DOHH2 (cell line): ENCODE measurements around the gene ADAMTSL1.

Experiments
- H3F3A ChIP-seq: fragments of 200-600 bp; sonication (generic), shearing (Covaris generic); 2 replicates; pipeline ENCODE4 v1.6.0; 2016; ENCODE audit warnings: antibody characterized with exemption, mild to moderate bottlenecking; ENCODE audit not compliant: control insufficient read depth, insufficient read depth
- H3K27ac ChIP-seq: fragments of 200-600 bp; sonication (generic); 2 replicates; pipeline ENCODE4 v1.5.1; 2014; ENCODE audit warnings: low read depth, mild to moderate bottlenecking, low read length, moderate library complexity
- H3K27me3 ChIP-seq: fragments of 200-600 bp; sonication (generic); 2 replicates; pipeline ENCODE4 v1.6.1; 2014; ENCODE audit warnings: mild to moderate bottlenecking, low read length, mixed read lengths; ENCODE audit not compliant: control insufficient read depth
- H3K36me3 ChIP-seq: fragments of 200-600 bp; sonication (generic); 2 replicates; pipeline ENCODE4 v1.6.1; 2014; ENCODE audit warnings: mild to moderate bottlenecking, low read length, moderate library complexity, mixed read lengths; ENCODE audit not compliant: control insufficient read depth
- H3K4me1 ChIP-seq: fragments of 200-600 bp; sonication (generic); 2 replicates; pipeline ENCODE4 v1.6.1; 2014; ENCODE audit warnings: mild to moderate bottlenecking, low read length, mixed read lengths; ENCODE audit not compliant: control insufficient read depth
- H3K4me2 ChIP-seq: fragments of 200-600 bp; sonication (generic); 2 replicates; pipeline ENCODE4 v1.6.0; 2014; ENCODE audit warnings: mild to moderate bottlenecking, low read length, moderate library complexity
- H3K4me3 ChIP-seq: fragments of 200-600 bp; sonication (generic); 2 replicates; pipeline ENCODE4 v1.5.1; 2014; ENCODE audit warnings: mild to moderate bottlenecking, low read length, mixed read lengths
- H3K79me2 ChIP-seq: fragments of 200-600 bp; sonication (generic); 2 replicates; pipeline ENCODE4 v1.6.1; 2014; ENCODE audit warnings: mild to moderate bottlenecking, low read length, mixed read lengths; ENCODE audit not compliant: control insufficient read depth
- H3K9me2 ChIP-seq: fragments of 200-600 bp; sonication (generic); replicated peaks from 2 replicates; pipeline ENCODE4 v1.6.1; 2014; ENCODE audit warnings: mild to moderate bottlenecking, low read length, mixed read lengths; ENCODE audit not compliant: control insufficient read depth
- H3K9me3 ChIP-seq: fragments of 200-600 bp; sonication (generic); 2 replicates; pipeline ENCODE4 v1.6.1; 2014; ENCODE audit warnings: antibody characterized with exemption, low read length, mixed read lengths; ENCODE audit not compliant: control insufficient read depth, insufficient read depth
- H4K20me1 ChIP-seq: fragments of 200-600 bp; sonication (generic); 2 replicates; pipeline ENCODE4 v1.6.0; 2014; ENCODE audit warnings: low read depth, mild to moderate bottlenecking, antibody characterized with exemption, low read length, moderate library complexity; ENCODE audit not compliant: control insufficient read depth, insufficient read depth
- CTCF ChIP-seq: fragments of 200-600 bp; sonication (generic); IDR thresholded peaks from one replicate; pipeline ENCODE4 v1.5.1; 2014; ENCODE audit warnings: antibody characterized with exemption, mild to moderate bottlenecking, low read depth, low read length; ENCODE audit not compliant: poor library complexity, severe bottlenecking
- EZH2phosphoT487 ChIP-seq: fragments of 200-600 bp; sonication (generic); IDR thresholded peaks from 2 replicates; pipeline ENCODE4 v1.6.1; 2017; ENCODE audit warnings: borderline replicate concordance, mild to moderate bottlenecking, antibody characterized with exemption, low read length, moderate library complexity, mixed read lengths

Gene ADAMTSL1

DNA sequence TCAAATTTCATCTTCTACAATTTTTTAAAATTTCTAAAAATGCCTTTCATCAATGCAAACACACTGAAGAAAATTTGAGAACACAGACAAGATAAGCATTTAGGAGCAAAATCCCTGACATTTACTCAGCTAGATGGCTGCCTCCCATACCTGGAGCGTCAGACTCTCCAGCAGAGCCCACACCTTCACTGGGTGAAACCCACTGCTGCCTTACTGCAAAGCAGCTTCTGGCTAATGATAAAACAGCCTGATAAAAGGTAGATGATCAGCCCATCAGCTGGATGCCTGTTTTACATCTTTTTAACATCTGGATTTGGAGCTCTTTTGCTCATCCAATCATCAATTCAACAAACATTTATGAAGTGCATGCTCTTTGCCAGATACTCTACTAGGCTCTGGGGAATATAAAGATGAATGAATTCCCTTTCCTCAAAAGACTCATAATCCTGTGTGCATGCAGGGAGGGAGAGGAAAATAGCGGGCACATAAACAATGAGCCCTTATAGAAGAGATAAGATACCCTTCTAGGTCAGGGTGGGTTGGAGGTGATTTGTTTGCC is 287.9 kb downstream of the ADAMTSL1 start:
- H4K20me1 ChIP-seq = no peaks in the 10 kb centered on the region
- no peaks in the 10 kb centered on the region for H3K36me3 ChIP-seq
- H3K9me2 ChIP-seq = no peaks in the 10 kb centered on the region
- H3F3A ChIP-seq = no peaks in the 10 kb centered on the region
- no peaks in the 10 kb centered on the region for H3K4me1 ChIP-seq
- no peak overlapping the region for H3K4me2 ChIP-seq
- H3K27ac ChIP-seq = no peak overlapping the region
- no peak overlapping the region for H3K4me3 ChIP-seq
- H3K79me2 ChIP-seq = no peaks in the 10 kb centered on the region
- H3K27me3 ChIP-seq = no peaks in the 10 kb centered on the region
- H3K9me3 ChIP-seq = no peaks in the 10 kb centered on the region
- TF ChIP-seq CTCF = no peak
- no peak for TF ChIP-seq EZH2phosphoT487

GRCh38 chr9:18766989-18767550 is 293.1 kb downstream of the ADAMTSL1 start:
- Histone ChIP-seq H3K27me3 (0 out of 2 replicates have a peak, but pooled peaks cover 6% of the 10 kb centered on the region), H3K4me1 (no peaks in the 10 kb centered on the region), H3K27ac (no peak overlapping the region), H3K9me2 (no peaks in the 10 kb centered on the region), H3K9me3 (no peaks in the 10 kb centered on the region), H3K36me3 (no peaks in the 10 kb centered on the region), H3K79me2 (no peaks in the 10 kb centered on the region), H3K4me3 (no peak overlapping the region), H3K4me2 (no peak overlapping the region), H3F3A (no peaks in the 10 kb centered on the region), H4K20me1 (no peaks in the 10 kb centered on the region)
- TF ChIP-seq EZH2phosphoT487 (no peak), CTCF (no peak)

GRCh38 chr9:18768951-18769622 is 295.1 kb downstream of the ADAMTSL1 start:
- H3K27me3 ChIP-seq = 0 out of 2 replicates have a peak, but pooled peaks cover 6% of the 10 kb centered on the region
- no peaks in the 10 kb centered on the region for H3K79me2 ChIP-seq
- H3K9me2 ChIP-seq = no peaks in the 10 kb centered on the region
- no peaks in the 10 kb centered on the region for H3K9me3 ChIP-seq
- H4K20me1 ChIP-seq = no peaks in the 10 kb centered on the region
- no peak overlapping the region for H3K4me2 ChIP-seq
- H3K27ac ChIP-seq = no peak overlapping the region
- H3K4me1 ChIP-seq = no peaks in the 10 kb centered on the region
- H3F3A ChIP-seq = no peaks in the 10 kb centered on the region
- no peaks in the 10 kb centered on the region for H3K36me3 ChIP-seq
- TF ChIP-seq EZH2phosphoT487 (no peak), CTCF (no peak)
- H3K4me3 ChIP-seq = no peak overlapping the region
